NCI-H524 (cell line): ENCODE measurements around the gene YOD1.

ENCODE experiments used
- DNase-seq, 2 experiments: peaks; one replicate each; lab custom pipeline; 2025; lab: John Stamatoyannopoulos, UW

The YOD1 gene

GRCh38 chr1:207006914-207007313, 44.1 kb downstream of the YOD1 start:
- no peak for DNase-seq

- DNase-seq, result no peak
Measured at GRCh38 chr1:207006083-207006482, 44.9 kb downstream of the YOD1 start.

- DNase-seq, result peak; percentile 9 to 37
Measured at GRCh38 chr1:207004931-207005830, 45.8 kb downstream of the YOD1 start.

- no peak for DNase-seq
Measured at GRCh38 chr1:207003210-207003609, 47.8 kb downstream of the YOD1 start.

GRCh38 chr1:207002724-207003146, 48.3 kb downstream of the YOD1 start:
- no peak for DNase-seq

GRCh38 chr1:207001492-207002245, 49.3 kb downstream of the YOD1 start:
- no peak for DNase-seq

GRCh38 chr1:207000651-207001291, 50.2 kb downstream of the YOD1 start:
- DNase-seq, result no peak

- DNase-seq, result no peak
Measured at GRCh38 chr1:206998816-206999215, 52.2 kb downstream of the YOD1 start.
